ENCODE measurements around the gene CFI. TPM values are rescaled to one million over a fixed set of nuclear protein-coding genes. Genes with fewer than 3 reads are reported as not detected.

The CFI gene
- total and polyA plus RNA-seq, 2 of the 8 experiments (the other 6 are each of a cell fraction or from before 2014, with no cell fraction given) = not detected

DNA sequence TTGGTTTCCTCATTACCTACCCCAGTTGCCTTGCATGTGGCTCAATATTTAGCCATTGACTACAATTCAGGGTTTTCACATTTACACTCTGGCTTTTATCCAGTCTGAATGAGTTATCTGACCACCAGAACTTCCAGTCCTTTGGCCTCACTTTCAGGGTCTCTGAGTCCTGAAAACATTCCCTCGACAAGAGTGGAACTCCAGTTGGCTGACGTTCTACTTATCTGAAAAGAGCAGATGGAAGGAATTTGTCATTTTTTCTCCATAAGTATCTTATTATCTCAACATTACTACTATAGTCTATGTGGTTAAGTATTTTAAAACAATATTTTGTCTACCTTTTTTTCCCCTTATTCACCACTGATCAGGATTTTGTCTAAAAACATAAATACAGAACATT, 93.4 kb downstream of the CFI start:
- CTCF ChIA-PET (ENCODE audit: partially characterized antibody) = interaction anchor here (0.6 to 1.2 kb wide), 3 partner anchors 33 to 133 kb away, joined by 3 read pairs; no protein-coding TSS in a partner anchor
- no peak overlapping the region for H2BK20ac ChIP-seq (ENCODE audit: low read length)
- H3K4me1 ChIP-seq (replicated peaks in 1 of 4; ENCODE audit: control insufficient read depth in 3 of 4, insufficient read depth in 4 of 4, low read length in 3 of 4) = peaks cover 0 to 4% (median 0%) of the 10 kb centered on the region in 4 experiments; a peak in 2 of 7 replicates
- no peaks in the 10 kb centered on the region for H3K27me3 ChIP-seq (replicated peaks in 1 of 4; ENCODE audit: control insufficient read depth in 3 of 4, extremely low read depth in 1 of 4, insufficient read depth in 3 of 4, low read length in 3 of 4)
- H3K9ac ChIP-seq (replicated peaks in 1 of 4; ENCODE audit: extremely low read depth in 1 of 4, low read depth in 3 of 4, low read length in 3 of 4) = no peak overlapping the region
- no peak overlapping the region for H3K4ac ChIP-seq (replicated peaks; ENCODE audit: insufficient read length, low read depth, low read length)
- no peaks in the 10 kb centered on the region for H3K23me2 ChIP-seq (ENCODE audit: low read depth, low read length)
- no peak overlapping the region for H4K5ac ChIP-seq (ENCODE audit: insufficient read length, low read depth, low read length)
- H2BK5ac ChIP-seq (ENCODE audit: low read depth, low read length) = no peak overlapping the region
- no peaks in the 10 kb centered on the region for H4K20me1 ChIP-seq (replicated peaks in 1 of 2; ENCODE audit: control insufficient read depth in 1 of 2, insufficient read depth in 2 of 2, low read length in 2 of 2)
- H3K9me3 ChIP-seq (ENCODE audit: insufficient read depth in 2 of 2, low read depth in 1 of 2, low read length in 1 of 2) = no peaks in the 10 kb centered on the region
- POLR2A ChIA-PET (ENCODE audit: partially characterized antibody) = no interaction called here
- H3K14ac ChIP-seq (ENCODE audit: insufficient read length) = no peak overlapping the region
- H3K18ac ChIP-seq (ENCODE audit: extremely low read depth, low read length) = no peak overlapping the region
- no peak overlapping the region for H3K4me3 ChIP-seq (ENCODE audit: extremely low read depth in 1 of 4, insufficient read depth in 2 of 4, low read depth in 3 of 4, low read length in 4 of 4)
- H4K91ac ChIP-seq (replicated peaks; ENCODE audit: insufficient read length, low read length) = no peak overlapping the region
- no peak for DNase-seq (ENCODE audit: low read depth in 1 of 2, low spot score in 2 of 2)
- no peaks in the 10 kb centered on the region for H3K79me2 ChIP-seq (ENCODE audit: control insufficient read depth in 1 of 2, insufficient read depth in 2 of 2, low read length in 2 of 2)
- H2AFZ ChIP-seq (ENCODE audit: low read length) = no peak overlapping the region
- 87% methylated on average over 2 of the region's 2 CpGs; no CpG with 5 or more reads in 1 of the 2 experiments for WGBS, 2 experiments (ENCODE audit: extremely low coverage in 1 of 2, insufficient coverage in 1 of 2, insufficient read length in 1 of 2, insufficient replicate concordance in 2 of 2, low coverage in 1 of 2, low lambda C conversion rate in 2 of 2, missing lambda C conversion rate in 1 of 2)
- no peak for FAIRE-seq
- H3K23ac ChIP-seq (ENCODE audit: insufficient read length) = no peak overlapping the region
- no peak overlapping the region for H3K27ac ChIP-seq (ENCODE audit: low read depth, low read length)
- H2BK120ac ChIP-seq (replicated peaks; ENCODE audit: low read depth, low read length) = no peak overlapping the region
- no peak overlapping the region for H4K8ac ChIP-seq (ENCODE audit: extremely low read depth, insufficient read depth, low read length)
- H3K36me3 ChIP-seq (ENCODE audit: control insufficient read depth in 2 of 4, insufficient read depth in 4 of 4, low read length in 3 of 4) = peaks cover 0 to 28% (median 8%) of the 10 kb centered on the region in 4 experiments; a peak in 5 of 8 replicates
- no peak overlapping the region for H3K56ac ChIP-seq (replicated peaks; ENCODE audit: insufficient read length, low read depth, low read length)
- no peak overlapping the region for H3K4me2 ChIP-seq (ENCODE audit: insufficient read depth in 1 of 2, low read depth in 2 of 2, low read length in 2 of 2)
- H2AK5ac ChIP-seq (ENCODE audit: low read depth, low read length) = no peak overlapping the region
- H3K79me1 ChIP-seq (ENCODE audit: low read depth, low read length) = no peaks in the 10 kb centered on the region
- H2BK12ac ChIP-seq (ENCODE audit: low read depth, low read length) = no peak overlapping the region
- H2BK15ac ChIP-seq (ENCODE audit: low read length) = no peak overlapping the region

Measured in H1 (cell line).